ENCODE data around the gene TNC.

The TNC gene

GRCh38 chr9:115115117-115115880 is 2.7 kb downstream of the TNC start:
- Histone ChIP-seq H3K27me3 (ENCODE audit: control insufficient read depth, insufficient read depth, low read length) (no peaks in the 10 kb centered on the region), H3K9ac (no peak overlapping the region), H3K9me3 (ENCODE audit: control insufficient read depth, low read length) (no peaks in the 10 kb centered on the region), H3K27ac (no peak overlapping the region), H3K4me3 (ENCODE audit: low read depth, low read length) (no peak overlapping the region), H3K79me2 (no peaks in the 10 kb centered on the region), H3K4me2 (ENCODE audit: low read length) (no peak overlapping the region), H3K4me1 (no peaks in the 10 kb centered on the region), H2AFZ (no peak overlapping the region), H3K36me3 (ENCODE audit: control insufficient read depth, insufficient read depth, low read length) (no peaks in the 10 kb centered on the region)
- TF ChIP-seq CTCF (IDR thresholded peaks at IDR 0.05) = no peak

GRCh38 chr9:115114546-115114945 is 3.4 kb downstream of the TNC start:
- no peaks in the 10 kb centered on the region for H3K36me3 ChIP-seq (ENCODE audit: control insufficient read depth, insufficient read depth, low read length)
- H3K4me3 ChIP-seq (ENCODE audit: low read depth, low read length) = no peak overlapping the region

GRCh38 chr9:115114084-115114483 is 3.9 kb downstream of the TNC start:
- no peaks in the 10 kb centered on the region for H3K36me3 ChIP-seq (ENCODE audit: control insufficient read depth, insufficient read depth, low read length)
- no peak overlapping the region for H3K4me2 ChIP-seq (ENCODE audit: low read length)
- H3K9ac ChIP-seq = no peak overlapping the region
- no peaks in the 10 kb centered on the region for H3K79me2 ChIP-seq
- no peaks in the 10 kb centered on the region for H3K4me1 ChIP-seq
- no peak overlapping the region for H3K27ac ChIP-seq
- TF ChIP-seq CTCF (IDR thresholded peaks at IDR 0.05) = no peak
- no peaks in the 10 kb centered on the region for H3K27me3 ChIP-seq (ENCODE audit: control insufficient read depth, insufficient read depth, low read length)
- H3K9me3 ChIP-seq (ENCODE audit: control insufficient read depth, low read length) = no peaks in the 10 kb centered on the region
- H3K4me3 ChIP-seq (ENCODE audit: low read depth, low read length) = no peak overlapping the region
- no peak overlapping the region for H2AFZ ChIP-seq

More at GRCh38 chr9:115114546-115114945, 3.4 kb downstream of the TNC start:
- Histone ChIP-seq H3K27ac (no peak overlapping the region), H3K27me3 (ENCODE audit: control insufficient read depth, insufficient read depth, low read length) (no peaks in the 10 kb centered on the region), H3K4me1 (no peaks in the 10 kb centered on the region), H3K9ac (no peak overlapping the region), H2AFZ (no peak overlapping the region), H3K79me2 (no peaks in the 10 kb centered on the region), H3K9me3 (ENCODE audit: control insufficient read depth, low read length) (no peaks in the 10 kb centered on the region), H3K4me2 (ENCODE audit: low read length) (no peak overlapping the region)
- no peak for TF ChIP-seq CTCF (IDR thresholded peaks at IDR 0.05)

GRCh38 chr9:115111874-115112273 is 6.1 kb downstream of the TNC start:
- no peak overlapping the region for H3K27ac ChIP-seq
- no peak overlapping the region for H3K9ac ChIP-seq
- no peak overlapping the region for H3K4me3 ChIP-seq (ENCODE audit: low read depth, low read length)
- H3K4me1 ChIP-seq = no peaks in the 10 kb centered on the region
- no peak overlapping the region for H3K4me2 ChIP-seq (ENCODE audit: low read length)
- no peaks in the 10 kb centered on the region for H3K27me3 ChIP-seq (ENCODE audit: control insufficient read depth, insufficient read depth, low read length)
- H3K9me3 ChIP-seq (ENCODE audit: control insufficient read depth, low read length) = no peaks in the 10 kb centered on the region
- TF ChIP-seq CTCF (IDR thresholded peaks at IDR 0.05) = no peak
- no peak overlapping the region for H2AFZ ChIP-seq
- no peaks in the 10 kb centered on the region for H3K36me3 ChIP-seq (ENCODE audit: control insufficient read depth, insufficient read depth, low read length)
- H3K79me2 ChIP-seq = no peaks in the 10 kb centered on the region

GRCh38 chr9:115109486-115109885 is 8.5 kb downstream of the TNC start:
- H3K9me3 ChIP-seq (ENCODE audit: control insufficient read depth, low read length) = no peaks in the 10 kb centered on the region
- H2AFZ ChIP-seq = no peak overlapping the region
- H3K79me2 ChIP-seq = no peaks in the 10 kb centered on the region
- H3K36me3 ChIP-seq (ENCODE audit: control insufficient read depth, insufficient read depth, low read length) = no peaks in the 10 kb centered on the region
- H3K27ac ChIP-seq = no peak overlapping the region
- TF ChIP-seq CTCF (IDR thresholded peaks at IDR 0.05) = no peak
- no peak overlapping the region for H3K4me2 ChIP-seq (ENCODE audit: low read length)
- no peaks in the 10 kb centered on the region for H3K27me3 ChIP-seq (ENCODE audit: control insufficient read depth, insufficient read depth, low read length)
- H3K4me3 ChIP-seq (ENCODE audit: low read depth, low read length) = no peak overlapping the region
- H3K9ac ChIP-seq = no peak overlapping the region
- H3K4me1 ChIP-seq = no peaks in the 10 kb centered on the region

Measured in parathyroid adenoma (tissue), 2 donors.